Neural progenitor cell (in vitro differentiated cells): Measurements from ENCODE around the gene ASIC2. TPM values are rescaled to one million over a fixed set of nuclear protein-coding genes. Genes with fewer than 3 reads are reported as not detected.
A peak's percentile ranks its signal among the peaks of the same experiment; 100 is the strongest.

Experiments
- DNase-seq: peaks from one replicate; pipeline ENCODE4 v3.0.0-alpha.2; 2016; ENCODE audit warnings: low spot score
- H2AFZ ChIP-seq: fragments of 200-600 bp; sonication (generic); replicated peaks from 2 replicates; pipeline ENCODE4 v1.6.1; 2016; ENCODE audit warnings: antibody characterized with exemption
- H3F3A ChIP-seq: fragments of 200-600 bp; sonication (generic); 2 replicates; pipeline ENCODE4 v1.6.1; 2016; ENCODE audit warnings: antibody characterized with exemption, low read depth
- H3K27ac ChIP-seq: fragments of 200-600 bp; sonication (generic); 2 replicates; pipeline ENCODE4 v1.5.1; 2016; ENCODE audit warnings: mild to moderate bottlenecking
- H3K27me3 ChIP-seq: fragments of 200-600 bp; sonication (generic); 2 replicates; pipeline ENCODE4 v1.6.1; 2016; ENCODE audit warnings: mild to moderate bottlenecking, moderate library complexity
- H3K36me3 ChIP-seq: fragments of 200-600 bp; sonication (generic); 2 replicates; pipeline ENCODE4 v1.5.1; 2016
- H3K4me1 ChIP-seq: fragments of 200-600 bp; sonication (generic); 2 replicates; pipeline ENCODE4 v1.6.1; 2016; ENCODE audit warnings: mixed run types
- H3K4me2 ChIP-seq: fragments of 200-600 bp; sonication (generic); 2 replicates; pipeline ENCODE4 v1.6.1; 2016
- H3K4me3 ChIP-seq: fragments of 200-600 bp; sonication (generic); 2 replicates; pipeline ENCODE4 v1.5.1; 2016
- H3K79me2 ChIP-seq: fragments of 200-600 bp; sonication (generic); 2 replicates; pipeline ENCODE4 v1.6.1; 2016; ENCODE audit warnings: low read depth
- H3K9ac ChIP-seq: fragments of 200-600 bp; sonication (generic); 2 replicates; pipeline ENCODE4 v1.6.1; 2016
- H3K9me3 ChIP-seq: fragments of 200-600 bp; sonication (generic); 2 replicates; pipeline ENCODE4 v1.5.1; 2016; ENCODE audit warnings: low read depth
- H4K20me1 ChIP-seq: fragments of 200-600 bp; sonication (generic); 2 replicates; pipeline ENCODE4 v1.6.1; 2016; ENCODE audit warnings: low read depth
- H3K27ac Mint-ChIP-seq: 3 replicates; pipeline ENCODE4 v1.8.0; 2021; ENCODE audit warnings: mixed read lengths
- H3K27me3 Mint-ChIP-seq: 2 replicates; pipeline ENCODE4 v1.8.0; 2022; ENCODE audit warnings: low read depth, mild to moderate bottlenecking, inconsistent platforms, moderate library complexity, mixed read lengths; ENCODE audit not compliant: insufficient read depth
- H3K36me3 Mint-ChIP-seq: 3 replicates; pipeline ENCODE4 v1.8.0; 2021; ENCODE audit warnings: mixed read lengths
- H3K4me1 Mint-ChIP-seq: 3 replicates; pipeline ENCODE4 v1.8.0; 2021; ENCODE audit warnings: mixed read lengths
- H3K4me3 Mint-ChIP-seq: 3 replicates; pipeline ENCODE4 v1.8.0; 2021; ENCODE audit warnings: mild to moderate bottlenecking, moderate library complexity, mixed read lengths
- H3K9me3 Mint-ChIP-seq: 3 replicates; pipeline ENCODE4 v1.8.0; 2020; ENCODE audit warnings: mixed read lengths
- CTCF ChIP-seq: fragments of 200-600 bp; sonication (generic); IDR thresholded peaks from 2 replicates; pipeline ENCODE4 v1.5.1; 2017; ENCODE audit warnings: antibody characterized with exemption, mild to moderate bottlenecking
- EZH2 ChIP-seq: fragments of 200-600 bp; sonication (generic); IDR thresholded peaks from 2 replicates; pipeline ENCODE4 v1.6.1; 2017; ENCODE audit warnings: antibody characterized with exemption, mild to moderate bottlenecking, moderate library complexity
- EZH2phosphoT487 ChIP-seq: fragments of 200-600 bp; sonication (generic); IDR thresholded peaks from 2 replicates; pipeline ENCODE4 v1.6.1; 2017; ENCODE audit warnings: antibody characterized with exemption
- total RNA-seq: library from RNA; depleted of rRNA; stranded (reverse); fragments of >200 nt; gene quantifications from 2 replicates; pipeline ENCODE4 v1.2.3, GENCODE V29; 2015; ENCODE audit warnings: low replicate concordance

ASIC2 gene
- total RNA-seq: 0.87 and 2.3 TPM in 2 replicates

GRCh38 chr17:33292981-33293867, at the start of gene ASIC2:
Gene ASIC2 (minus strand): TSS chr17:33293295.
- H3K9me3 Mint-ChIP-seq: no peaks in the 10 kb centered on the region
- no peaks in the 10 kb centered on the region for H3K79me2 ChIP-seq
- H3K27me3 ChIP-seq: peaks cover 80% of the 10 kb centered on the region
- peaks cover 59% of the 10 kb centered on the region for H3K27me3 Mint-ChIP-seq
- H4K20me1 ChIP-seq: no peaks in the 10 kb centered on the region
- no peaks in the 10 kb centered on the region for H3K36me3 ChIP-seq
- no peaks in the 10 kb centered on the region for H3K36me3 Mint-ChIP-seq
- no peaks in the 10 kb centered on the region for H3K9me3 ChIP-seq
- peaks cover 8% of the 10 kb centered on the region for H3F3A ChIP-seq
- H3K4me2 ChIP-seq: peak within 1 kb of the TSS; percentile 97
- H3K4me3 Mint-ChIP-seq: peak within 1 kb of the TSS; percentile 84
- H3K27ac Mint-ChIP-seq: no peak within 1 kb of the TSS
- no peak within 1 kb of the TSS for H3K9ac ChIP-seq
- no peaks in the 10 kb centered on the region for H3K4me1 ChIP-seq
- peak within 1 kb of the TSS; percentile 100 for H2AFZ ChIP-seq
- H3K4me3 ChIP-seq: peak within 1 kb of the TSS; percentile 93
- DNase-seq: peak; percentile 89
- no peak within 1 kb of the TSS for H3K27ac ChIP-seq
- TF ChIP-seq CTCF (peak; percentile 34), EZH2phosphoT487 (no peak), EZH2 (no peak)
- peaks cover 11% of the 10 kb centered on the region for H3K4me1 Mint-ChIP-seq

- Mint-ChIP-seq H3K4me1 (peaks cover 10% of the 10 kb centered on the region), H3K27me3 (peaks cover 5% of the 10 kb centered on the region), H3K27ac (no peak overlapping the region), H3K9me3 (no peaks in the 10 kb centered on the region), H3K36me3 (no peaks in the 10 kb centered on the region), H3K4me3 (no peak overlapping the region)
- Histone ChIP-seq H3K27me3 (no peaks in the 10 kb centered on the region), H3K4me2 (no peak overlapping the region), H4K20me1 (no peaks in the 10 kb centered on the region), H3F3A (no peaks in the 10 kb centered on the region), H3K4me1 (peaks cover 3% of the 10 kb centered on the region), H3K27ac (no peak overlapping the region), H3K4me3 (no peak overlapping the region), H3K9ac (no peak overlapping the region), H3K79me2 (no peaks in the 10 kb centered on the region), H3K36me3 (no peaks in the 10 kb centered on the region), H3K9me3 (no peaks in the 10 kb centered on the region), H2AFZ (no peak overlapping the region)
- no peak for DNase-seq
- no peak for TF ChIP-seq CTCF
These were observed 48.9 kb upstream of the ASIC2 start for GRCh38 chr17:33342025-33342424.

- TF ChIP-seq EZH2phosphoT487 (no peak), CTCF (no peak), EZH2 (no peak)
- no peak for DNase-seq
- H3K4me2 ChIP-seq: no peak overlapping the region
- H3K27ac ChIP-seq: no peak overlapping the region
- H2AFZ ChIP-seq: no peak overlapping the region
- Mint-ChIP-seq H3K4me3 (no peak overlapping the region), H3K36me3 (no peaks in the 10 kb centered on the region), H3K4me1 (peaks cover 21% of the 10 kb centered on the region), H3K27ac (no peak overlapping the region), H3K9me3 (no peaks in the 10 kb centered on the region), H3K27me3 (peaks cover 14% of the 10 kb centered on the region)
- H3K27me3 ChIP-seq: no peaks in the 10 kb centered on the region
- H3K9ac ChIP-seq: no peak overlapping the region
- H3K79me2 ChIP-seq: no peaks in the 10 kb centered on the region
- H3K4me1 ChIP-seq: peaks cover 22% of the 10 kb centered on the region
- no peak overlapping the region for H3K4me3 ChIP-seq
- no peaks in the 10 kb centered on the region for H3K36me3 ChIP-seq
- H4K20me1 ChIP-seq: peaks cover 7% of the 10 kb centered on the region
- H3F3A ChIP-seq: peaks cover 12% of the 10 kb centered on the region
- no peaks in the 10 kb centered on the region for H3K9me3 ChIP-seq
These were observed 45.1 kb upstream of the ASIC2 start for GRCh38 chr17:33338242-33338641.
